CMK (cell line): ENCODE data around the gene HSPG2.
"Not testable (repeated sequence)": the region's sequence is repeated elsewhere in the genome, so short reads cannot be mapped to it uniquely, and the experiment has no call there.

Source experiments
- DNase-seq: peaks from one replicate; pipeline ENCODE4 v3.0.0-alpha.2; 2010; ENCODE audit warnings: low read depth

Gene HSPG2

GRCh38 chr1:21937034-21937371 lies at the start of gene HSPG2:
TSS of gene HSPG2 (minus strand) at chr1:21937310. CDS start at chr1:21937217, 93 bp downstream.
- no peak for DNase-seq

GRCh38 chr1:21986386-21986785 lies 49.3 kb upstream of the HSPG2 start:
- DNase-seq, result not testable (repeated sequence)

- not testable (repeated sequence) for DNase-seq
Observed at GRCh38 chr1:21985893-21986292, 48.8 kb upstream of the HSPG2 start.

DNA sequence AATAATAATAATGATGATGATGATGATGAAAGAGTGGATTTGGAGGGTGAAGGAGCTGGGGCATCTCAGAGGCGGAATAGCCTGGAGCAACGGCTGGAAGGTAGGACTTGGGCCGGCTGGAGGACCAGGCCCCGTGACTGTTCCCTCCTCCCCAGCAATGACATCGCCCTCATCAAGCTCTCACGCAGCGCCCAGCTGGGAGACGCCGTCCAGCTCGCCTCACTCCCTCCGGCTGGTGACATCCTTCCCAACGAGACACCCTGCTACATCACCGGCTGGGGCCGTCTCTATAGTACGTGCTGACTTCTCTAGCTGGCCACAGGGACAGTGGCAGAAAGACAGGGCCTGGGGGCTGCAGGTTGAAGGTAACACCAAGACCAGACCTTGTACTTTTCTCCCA lies 46.4 kb upstream of the HSPG2 start:
- DNase-seq, result not testable (repeated sequence)

DNA sequence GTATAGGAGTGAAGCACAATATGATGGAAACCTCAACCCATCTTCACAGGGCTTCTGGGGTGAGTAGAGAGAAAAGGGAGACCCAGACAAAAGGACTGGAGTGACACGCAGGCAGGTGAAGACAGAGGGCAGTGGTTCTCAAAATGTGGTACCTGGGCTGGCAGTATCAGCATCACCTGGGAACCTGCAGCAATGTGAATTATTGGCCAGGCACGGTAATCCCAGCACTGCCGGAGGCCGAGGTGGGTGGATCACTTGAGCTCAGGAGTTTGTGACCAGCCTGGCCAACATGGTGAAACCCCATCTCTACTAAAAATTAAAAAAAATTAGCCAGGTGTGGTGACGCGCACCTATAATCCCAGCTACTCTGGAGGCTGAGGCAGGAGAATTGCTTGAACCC lies 45.0 kb upstream of the HSPG2 start:
- not testable (repeated sequence) for DNase-seq

GRCh38 chr1:21981253-21981652 lies 44.1 kb upstream of the HSPG2 start:
- DNase-seq, result not testable (repeated sequence)

GRCh38 chr1:21980515-21981220 lies 43.6 kb upstream of the HSPG2 start:
- DNase-seq, result not testable (repeated sequence)

- DNase-seq, result not testable (repeated sequence)
Observed at GRCh38 chr1:21978209-21978608, 41.1 kb upstream of the HSPG2 start.

DNA sequence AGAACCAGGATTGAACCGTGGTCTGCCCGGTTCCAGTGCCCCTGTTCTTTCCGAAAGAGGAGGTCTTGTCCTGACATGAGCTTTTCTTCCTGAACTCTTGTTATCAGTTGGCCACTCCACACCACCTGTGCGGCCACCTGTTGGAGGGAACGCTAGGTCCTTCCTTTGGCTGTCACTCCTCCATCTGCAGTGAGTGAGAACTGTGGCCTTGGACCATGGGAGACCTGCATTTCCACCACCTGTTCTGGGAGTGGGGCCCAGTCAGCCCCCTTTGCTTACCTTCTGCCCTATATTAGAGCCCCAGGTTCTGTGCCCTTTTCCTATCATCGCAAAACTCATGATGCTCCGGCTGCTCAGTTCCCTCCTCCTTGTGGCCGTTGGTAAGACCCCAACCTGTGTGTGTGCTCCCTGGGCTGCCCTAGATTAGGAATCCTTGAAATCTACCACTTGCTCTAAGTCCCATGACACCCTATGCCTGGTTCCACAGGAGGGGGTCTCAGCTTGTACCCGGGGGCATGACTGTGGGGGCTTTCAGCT lies 39.7 kb upstream of the HSPG2 start, which contains the start of gene CELA3B:
Gene CELA3B, plus strand, starts transcription at position 320 of the 537 bp plus-strand sequence. Its CDS starts 18 bp downstream, at position 338.
- not testable (repeated sequence) for DNase-seq

GRCh38 chr1:21975296-21975695 lies 38.2 kb upstream of the HSPG2 start:
- DNase-seq, result not testable (repeated sequence)

DNA sequence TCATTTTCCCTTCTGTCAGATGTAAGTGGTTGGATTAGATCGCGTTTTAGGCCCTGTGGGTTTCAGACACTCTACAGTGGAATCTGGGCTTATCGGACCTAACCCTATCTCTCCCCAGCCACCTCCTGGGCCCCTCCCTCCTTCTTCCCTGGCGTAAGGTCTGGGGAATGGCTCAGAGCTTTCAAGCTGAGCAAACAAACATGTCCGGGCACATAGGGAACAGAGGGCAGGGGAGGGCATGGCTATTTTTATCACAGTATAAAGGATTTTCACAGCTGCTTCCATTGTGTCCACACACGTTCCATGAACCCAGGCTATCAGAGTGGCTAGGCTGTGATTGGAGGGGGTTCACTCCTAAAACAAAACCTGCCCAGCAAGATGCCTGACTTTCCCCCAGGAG lies 37.6 kb upstream of the HSPG2 start:
- DNase-seq, result not testable (repeated sequence)

DNA sequence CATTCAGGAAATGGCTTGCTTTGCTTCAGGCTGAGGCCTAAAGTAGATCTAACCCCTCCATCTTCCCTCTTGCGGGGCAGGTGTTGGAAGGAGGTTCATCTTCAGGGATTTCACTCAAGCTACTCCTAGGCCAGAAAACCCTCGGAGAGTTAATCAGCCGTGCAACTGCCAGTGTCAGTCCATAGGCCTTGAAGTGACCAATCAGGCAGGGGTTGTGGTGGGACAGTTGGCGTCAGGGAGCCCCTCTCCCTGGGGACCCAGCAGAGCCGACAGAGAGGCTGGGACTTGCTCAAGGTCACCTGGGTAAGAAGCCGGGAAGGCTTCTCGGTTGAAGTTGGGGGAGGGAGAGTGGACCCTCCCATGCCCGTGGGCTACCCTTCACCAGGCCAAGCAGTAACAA lies 36.8 kb upstream of the HSPG2 start:
- not testable (repeated sequence) for DNase-seq

DNA sequence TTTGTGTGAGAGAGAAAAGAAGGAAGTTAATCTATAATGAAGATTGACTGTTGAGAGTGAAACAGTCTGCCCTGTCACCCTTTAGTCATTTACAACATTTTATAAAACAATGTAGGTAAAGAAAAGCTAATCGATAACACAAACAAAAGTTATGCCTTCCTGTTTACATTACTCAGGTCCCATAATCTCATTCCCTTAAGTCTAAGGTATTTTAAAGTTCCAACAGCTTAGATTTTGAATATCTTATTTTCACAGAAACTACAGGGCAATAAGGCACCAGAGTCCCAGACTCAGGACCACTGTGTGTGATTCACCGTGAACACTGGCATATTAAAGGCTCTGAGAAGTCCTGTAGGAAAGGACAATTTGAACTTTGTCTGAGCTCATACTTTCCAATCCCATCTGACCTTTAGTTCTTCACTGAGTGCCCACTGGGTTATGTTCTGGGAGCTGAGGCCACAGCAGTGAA lies 35.9 kb upstream of the HSPG2 start:
- DNase-seq, result not testable (repeated sequence)

- DNase-seq, result not testable (repeated sequence)
Observed at GRCh38 chr1:21970523-21970922, 33.4 kb upstream of the HSPG2 start.

DNA sequence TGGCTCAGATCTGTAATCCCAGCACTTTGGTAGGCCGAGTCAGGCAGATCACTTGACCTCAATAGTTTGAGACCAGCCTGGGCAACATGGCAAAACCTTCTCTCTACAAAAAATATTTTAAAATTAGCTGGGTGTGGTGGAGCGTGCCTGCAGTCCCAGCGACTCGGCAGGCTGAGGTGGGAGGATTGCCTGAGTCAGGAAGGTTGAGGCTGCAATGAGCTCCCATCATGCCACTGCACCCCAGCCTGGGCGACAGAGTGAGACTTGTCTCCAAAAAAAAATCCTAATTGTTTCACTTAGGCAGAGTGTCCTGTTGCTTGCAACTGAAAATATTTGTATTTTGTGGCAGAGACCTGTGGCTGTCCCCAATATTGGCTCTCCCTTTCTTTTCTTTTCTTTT lies 32.0 kb upstream of the HSPG2 start:
- DNase-seq, result not testable (repeated sequence)

DNA sequence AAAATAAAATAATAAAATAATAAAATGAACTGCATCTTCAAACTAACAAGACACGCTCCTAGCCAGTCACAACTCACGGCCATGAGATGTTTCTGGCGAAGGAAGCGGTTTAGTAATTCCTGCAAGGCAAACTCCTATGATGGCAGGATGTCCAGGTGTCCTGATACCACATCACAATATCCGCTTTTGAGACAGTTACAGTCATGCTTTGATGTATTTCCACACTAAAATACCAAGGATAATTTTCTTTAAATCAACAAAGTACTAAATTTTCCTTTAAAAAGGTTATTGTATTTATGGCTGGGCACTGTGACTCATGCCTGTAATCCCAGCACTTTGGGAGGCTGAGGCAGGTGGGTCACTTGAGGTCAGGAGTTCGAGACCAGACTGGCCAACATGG lies 30.1 kb upstream of the HSPG2 start:
- DNase-seq, result not testable (repeated sequence)

- no peak for DNase-seq
Observed at GRCh38 chr1:21966247-21967000, 29.3 kb upstream of the HSPG2 start.

DNA sequence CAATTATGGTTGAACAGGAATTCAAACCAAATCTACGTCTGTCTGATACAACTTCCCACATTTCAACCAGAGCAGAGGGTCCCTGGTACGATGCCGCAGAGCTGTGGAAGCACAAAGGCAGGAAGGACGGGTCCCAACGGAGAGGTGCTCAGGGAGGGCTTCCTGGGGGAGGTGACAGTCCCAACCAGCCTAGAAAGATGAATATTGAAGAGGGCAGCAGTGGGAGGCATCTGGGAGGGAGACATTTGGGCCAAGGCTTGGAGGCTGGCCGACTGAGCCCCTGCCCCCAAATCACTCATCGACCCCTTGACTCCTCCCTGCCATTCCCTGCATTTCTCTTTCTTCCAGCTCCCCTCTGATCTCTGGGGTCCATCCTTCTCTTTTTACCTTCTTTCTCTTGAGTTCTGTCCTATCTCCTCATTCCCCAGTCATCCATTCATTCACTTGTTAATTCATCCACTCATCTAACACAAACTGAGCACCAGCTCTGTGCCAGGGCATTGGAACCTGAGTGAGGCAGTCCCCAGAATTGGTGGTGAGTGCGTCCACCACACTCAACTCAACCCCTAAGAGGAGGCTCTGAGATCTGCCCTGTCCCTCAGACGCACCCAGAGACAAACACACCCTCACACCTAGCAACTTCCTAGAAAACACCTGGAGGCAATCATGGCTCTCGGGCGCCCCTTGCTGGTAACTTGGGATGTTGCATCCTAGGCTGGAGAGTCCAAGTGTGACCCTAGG lies 26.5 kb upstream of the HSPG2 start:
- peak; percentile 54 for DNase-seq

DNA sequence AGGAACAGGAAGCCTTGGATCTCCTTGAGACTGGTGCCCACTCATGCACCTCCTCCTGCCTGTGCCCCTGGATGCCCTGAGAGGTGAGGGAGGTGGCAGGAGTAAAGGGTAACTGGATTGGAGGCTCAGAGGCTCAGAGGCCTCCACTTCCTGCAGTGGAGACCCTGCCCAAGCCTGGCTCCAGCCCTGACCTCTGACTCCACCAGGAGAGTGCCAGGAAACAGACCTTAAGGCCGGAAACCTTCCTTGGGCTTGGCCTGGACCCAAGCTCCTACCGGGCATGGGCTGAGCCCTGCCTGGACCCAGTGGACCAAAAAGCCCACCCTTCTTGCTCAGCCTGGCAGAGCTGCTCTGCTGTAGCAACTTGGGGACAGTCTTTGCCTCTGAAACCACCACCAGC lies 24.7 kb upstream of the HSPG2 start:
- DNase-seq, result no peak

- DNase-seq, result no peak
Observed at GRCh38 chr1:21961337-21961736, 24.2 kb upstream of the HSPG2 start.

- no peak for DNase-seq
Observed at GRCh38 chr1:21956720-21957552, 19.8 kb upstream of the HSPG2 start.
